ENCODE results near the gene VWA8. TPM values are rescaled to one million over a fixed set of nuclear protein-coding genes. Genes with fewer than 3 reads are reported as not detected.

Gene VWA8
- total RNA-seq, 4 donors from 2014 or later = 27.7 to 47.7 (median 39.5) TPM

DNA sequence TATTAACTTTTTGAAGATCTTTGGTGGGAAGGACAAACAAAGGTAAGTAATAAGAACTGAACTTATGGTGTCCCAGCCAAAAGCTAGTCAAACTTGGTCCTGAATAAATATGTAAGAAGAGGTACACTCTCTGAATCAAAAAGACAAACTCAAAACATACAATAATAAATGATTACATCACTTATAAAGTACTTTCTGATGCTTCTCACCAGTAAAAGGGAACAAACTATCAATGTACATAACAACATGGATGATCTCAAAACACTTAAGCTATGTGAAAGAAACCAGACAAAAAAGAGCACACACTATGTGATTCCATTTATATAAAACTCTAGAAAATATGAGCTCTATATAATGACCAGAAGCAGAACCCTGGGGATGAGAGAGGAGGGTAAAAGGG is 138.3 kb downstream of the VWA8 start:
- TF ChIP-seq POLR2A (IDR thresholded peaks at IDR 0.05) = no peak
- TF ChIP-seq, protein P1, sequence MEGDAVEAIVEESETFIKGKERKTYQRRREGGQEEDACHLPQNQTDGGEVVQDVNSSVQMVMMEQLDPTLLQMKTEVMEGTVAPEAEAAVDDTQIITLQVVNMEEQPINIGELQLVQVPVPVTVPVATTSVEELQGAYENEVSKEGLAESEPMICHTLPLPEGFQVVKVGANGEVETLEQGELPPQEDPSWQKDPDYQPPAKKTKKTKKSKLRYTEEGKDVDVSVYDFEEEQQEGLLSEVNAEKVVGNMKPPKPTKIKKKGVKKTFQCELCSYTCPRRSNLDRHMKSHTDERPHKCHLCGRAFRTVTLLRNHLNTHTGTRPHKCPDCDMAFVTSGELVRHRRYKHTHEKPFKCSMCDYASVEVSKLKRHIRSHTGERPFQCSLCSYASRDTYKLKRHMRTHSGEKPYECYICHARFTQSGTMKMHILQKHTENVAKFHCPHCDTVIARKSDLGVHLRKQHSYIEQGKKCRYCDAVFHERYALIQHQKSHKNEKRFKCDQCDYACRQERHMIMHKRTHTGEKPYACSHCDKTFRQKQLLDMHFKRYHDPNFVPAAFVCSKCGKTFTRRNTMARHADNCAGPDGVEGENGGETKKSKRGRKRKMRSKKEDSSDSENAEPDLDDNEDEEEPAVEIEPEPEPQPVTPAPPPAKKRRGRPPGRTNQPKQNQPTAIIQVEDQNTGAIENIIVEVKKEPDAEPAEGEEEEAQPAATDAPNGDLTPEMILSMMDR (IDR thresholded peaks at IDR 0.05) = no peak
- no peak for DNase-seq
- Histone ChIP-seq H3K4me3 (no peak overlapping the region), H3K4me1 (no peaks in the 10 kb centered on the region), H3K36me3 (peaks cover 0 to 9% (median 0%) of the 10 kb centered on the region in 3 donors), H3K9me3 (no peaks in the 10 kb centered on the region), H3K27ac (no peak overlapping the region), H3K27me3 (no peaks in the 10 kb centered on the region)

- H3K36me3 ChIP-seq = peaks cover 0 to 11% (median 0%) of the 10 kb centered on the region in 3 donors
- H3K27ac ChIP-seq = no peak overlapping the region
- no peaks in the 10 kb centered on the region for H3K4me1 ChIP-seq
- no peaks in the 10 kb centered on the region for H3K9me3 ChIP-seq
- H3K27me3 ChIP-seq = no peaks in the 10 kb centered on the region
- TF ChIP-seq, protein P1 (IDR thresholded peaks at IDR 0.05) = no peak
- no peak for TF ChIP-seq POLR2A (IDR thresholded peaks at IDR 0.05)
- no peak for DNase-seq
- no peak overlapping the region for H3K4me3 ChIP-seq
Observed at GRCh38 chr13:41821238-41821594, 139.7 kb downstream of the VWA8 start.

- Histone ChIP-seq H3K4me3 (no peak overlapping the region), H3K36me3 (peaks cover 0 to 11% (median 0%) of the 10 kb centered on the region in 3 donors), H3K9me3 (no peaks in the 10 kb centered on the region), H3K27ac (no peak overlapping the region), H3K27me3 (no peaks in the 10 kb centered on the region), H3K4me1 (no peaks in the 10 kb centered on the region)
- TF ChIP-seq, protein P1 (IDR thresholded peaks at IDR 0.05) = no peak
- no peak for TF ChIP-seq POLR2A (IDR thresholded peaks at IDR 0.05)
- DNase-seq = no peak
Observed at GRCh38 chr13:41820581-41821237, 140.2 kb downstream of the VWA8 start.

DNA sequence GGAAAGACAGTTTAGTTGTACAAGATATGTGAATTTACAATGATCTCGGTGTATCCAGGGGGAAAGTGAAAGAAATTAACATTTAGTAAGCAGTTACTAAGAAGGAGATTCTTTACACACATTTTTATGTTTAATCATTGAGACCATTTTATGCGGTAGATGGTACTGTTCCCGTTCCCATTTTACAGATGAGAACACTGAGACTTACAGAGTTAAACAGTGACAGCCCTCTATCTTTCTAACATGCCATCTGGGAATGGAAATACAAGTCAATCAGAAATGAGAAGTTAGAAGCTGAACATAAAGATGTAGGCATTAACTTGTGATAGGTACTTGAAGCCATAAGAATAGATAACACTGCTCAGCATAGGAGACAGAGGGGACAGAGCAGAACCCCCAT is 144.9 kb downstream of the VWA8 start:
- H3K4me1 ChIP-seq = peaks cover 0 to 5% (median 0%) of the 10 kb centered on the region in 4 donors
- H3K36me3 ChIP-seq = peaks cover 0 to 18% (median 0%) of the 10 kb centered on the region in 3 donors
- no peaks in the 10 kb centered on the region for H3K27me3 ChIP-seq
- H3K4me3 ChIP-seq = no peak overlapping the region
- TF ChIP-seq, protein P1 (IDR thresholded peaks at IDR 0.05) = no peak
- TF ChIP-seq POLR2A (IDR thresholded peaks at IDR 0.05) = no peak
- no peak overlapping the region for H3K27ac ChIP-seq
- DNase-seq = no peak
- H3K9me3 ChIP-seq = no peaks in the 10 kb centered on the region

DNA sequence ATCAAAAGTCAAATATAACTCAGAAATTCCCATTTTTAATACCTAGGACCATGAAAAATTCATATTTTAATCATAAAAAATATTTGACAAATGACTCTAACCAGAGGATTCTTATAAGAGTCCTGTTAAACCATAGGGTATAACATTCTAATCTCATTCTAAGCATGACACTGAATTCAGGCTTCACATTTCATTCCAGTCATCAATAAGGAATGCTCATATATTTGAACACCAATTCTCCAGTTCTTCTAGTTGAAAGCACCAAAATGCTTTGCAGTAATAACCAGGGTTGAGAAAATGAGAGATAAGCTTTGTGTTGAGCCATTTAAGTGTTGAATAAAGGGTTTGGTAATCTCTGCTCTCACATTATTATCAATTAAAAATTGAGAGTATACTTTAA is 147.5 kb downstream of the VWA8 start:
- no peak overlapping the region for H3K27ac ChIP-seq
- DNase-seq = no peak
- H3K9me3 ChIP-seq = no peaks in the 10 kb centered on the region
- no peaks in the 10 kb centered on the region for H3K27me3 ChIP-seq
- peaks cover 0 to 25% (median 0%) of the 10 kb centered on the region in 3 donors for H3K36me3 ChIP-seq
- no peak for TF ChIP-seq POLR2A (IDR thresholded peaks at IDR 0.05)
- TF ChIP-seq, protein P1 (IDR thresholded peaks at IDR 0.05) = no peak
- H3K4me3 ChIP-seq = no peak overlapping the region
- peaks cover 0 to 5% (median 0%) of the 10 kb centered on the region in 4 donors for H3K4me1 ChIP-seq
